Left colon (tissue), 2 donors: ENCODE measurements around the gene GPRC5D. TPM values are rescaled to one million over a fixed set of nuclear protein-coding genes. Genes with fewer than 3 reads are reported as not detected.

ENCODE experiments used
- ATAC-seq: fragments of 200-7000 bp; cut with Tn5 transposase; one replicate; pipeline ENCODE4 v1.9.1; 2020; ENCODE audit warnings: mild to moderate bottlenecking, moderate library complexity
- DNase-seq, 2 donors: peaks; one replicate each; pipeline ENCODE4 v3.0.0-alpha.2; 2020
- intact Hi-C, 2 donors: fragments of 100-400 bp; cut with DNase I in 1 of 2; cut with micrococcal nuclease in 1 of 2; formaldehyde crosslinking; loops; one replicate each; pipeline versions ENCODE4 v1.11.2 to v1.14.0; 2022; cut with DNase I, micrococcal nuclease
- long read RNA-seq: library from polyadenylated mRNA; unstranded; transcript quantifications from one replicate; pipeline ENCODE4 v2.0.0, GENCODE V29; 2021
- total RNA-seq, 2 donors: library from RNA; stranded (reverse); fragmentation: NEBNext Ultra II Directional; extraction: Animal tissue kit (Norgen Biotek cat#: 25700); gene quantifications; one replicate each; pipeline ENCODE4 v1.2.1, GENCODE V29; 2021
- donor health status: DM: no; HTN: no; CAD: no.
- donor health status: DM: yes; HTN: yes; CAD: no.

GPRC5D gene
- total RNA-seq = under 1 TPM in 1 of 2 donors, not detected in 1; 0.28 TPM
- long read RNA-seq = 0 reads

DNA sequence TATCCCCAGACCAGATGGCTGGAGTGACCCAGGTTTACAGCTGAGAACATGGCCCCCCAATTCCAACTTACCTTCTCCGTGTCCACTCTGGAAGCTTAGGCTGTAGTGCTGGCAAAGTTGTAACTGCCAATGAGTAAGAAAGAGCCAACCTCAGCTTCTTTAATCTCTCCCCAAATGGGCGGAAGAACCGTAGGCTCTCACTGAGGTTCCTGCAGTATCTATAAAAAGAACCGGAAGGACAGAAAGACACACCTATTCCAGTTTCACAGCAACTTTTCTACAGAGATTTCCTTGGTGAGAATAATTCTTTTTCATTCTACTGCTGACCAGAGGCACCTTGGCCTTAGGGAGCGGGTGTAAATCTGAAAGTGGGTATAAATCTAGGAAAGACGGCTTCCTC, at the start of gene GPRC5D:
Gene GPRC5D, minus strand, starts transcription at position 135 of the 400 bp plus-strand sequence. CDS start 1,786 bp downstream, outside the sequence.
- DNase-seq (no peak), ATAC-seq (peak; percentile 29)
- intact Hi-C loops = no loop called here

DNA sequence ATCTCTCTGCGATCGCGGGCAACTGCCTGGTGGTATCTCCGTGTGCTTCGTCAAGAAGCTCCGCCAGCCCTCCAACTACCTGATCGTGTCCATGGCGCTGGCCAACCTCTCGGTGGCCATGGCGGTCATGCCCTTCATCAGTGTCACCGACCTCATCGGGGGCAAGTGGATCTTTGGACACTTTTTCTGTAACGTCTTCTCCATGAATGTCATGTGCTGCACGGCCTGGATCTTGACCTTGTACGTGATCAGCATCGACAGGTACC, 49.7 kb upstream of the GPRC5D start:
- intact Hi-C loops = no loop called here
- ATAC-seq = no peak
- no peak for DNase-seq

DNA sequence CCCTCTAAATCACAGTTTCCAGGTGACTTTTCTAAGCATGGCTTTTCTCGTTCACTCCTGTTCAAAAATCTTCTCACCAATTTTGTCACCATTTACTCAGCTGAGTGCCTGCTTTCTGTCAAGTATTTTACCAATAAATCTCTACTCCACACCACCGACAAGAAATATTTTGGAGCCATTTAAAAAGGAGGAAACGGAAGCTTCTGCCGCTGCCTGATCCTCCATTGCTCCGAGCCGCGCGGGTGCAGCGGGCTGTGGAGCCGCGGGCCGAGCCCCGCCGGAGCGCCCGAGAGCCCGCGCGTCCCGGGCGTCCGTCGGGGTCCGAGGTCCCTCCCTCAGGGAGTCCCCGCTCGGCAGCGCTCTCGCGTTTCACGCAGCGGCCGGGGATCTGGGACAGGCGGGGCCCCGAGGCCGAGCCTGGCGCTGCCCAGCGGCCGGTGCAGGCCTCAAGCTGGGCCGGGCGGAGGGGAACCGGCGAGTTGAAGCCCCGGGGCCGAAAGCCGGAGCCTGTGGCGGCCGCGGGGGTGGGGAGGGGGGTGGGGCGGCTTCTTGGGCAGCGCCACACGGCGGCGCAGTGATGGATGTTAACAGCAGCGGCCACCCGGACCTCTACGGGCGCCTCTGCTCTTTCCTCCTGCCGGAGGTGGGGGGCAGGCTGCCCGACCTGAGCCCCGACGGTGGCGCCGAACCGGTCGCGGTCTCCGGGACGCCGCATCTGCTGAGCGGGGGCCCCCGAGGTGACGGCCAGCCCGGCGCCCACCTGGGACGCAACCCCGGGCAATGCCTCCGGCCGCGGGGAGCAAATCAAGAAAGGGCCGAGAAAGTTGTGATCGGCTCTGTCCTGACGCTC, 49.2 kb upstream of the GPRC5D start:
- DNase-seq (peak; percentile 46 to 71), ATAC-seq (peak; percentile 33)
- intact Hi-C loops = no loop called here

DNA sequence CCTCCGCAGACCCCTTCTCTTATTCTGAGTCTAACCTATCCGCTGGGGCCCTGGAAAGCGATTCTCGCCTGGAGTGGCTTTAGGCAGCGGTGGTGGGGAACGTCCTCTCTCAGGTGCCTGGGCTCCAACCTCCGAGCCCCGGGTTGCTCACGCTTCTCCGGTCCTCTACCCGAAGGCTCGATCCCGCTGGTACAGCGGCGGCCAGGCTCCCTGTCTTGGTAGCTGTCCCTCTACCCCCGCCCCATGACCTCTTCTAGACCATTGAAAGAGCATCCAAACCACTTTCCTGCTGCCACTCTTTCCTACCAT, 48.6 kb upstream of the GPRC5D start:
- no peak for DNase-seq
- ATAC-seq = peak; percentile 28
- intact Hi-C loops = no loop called here

DNA sequence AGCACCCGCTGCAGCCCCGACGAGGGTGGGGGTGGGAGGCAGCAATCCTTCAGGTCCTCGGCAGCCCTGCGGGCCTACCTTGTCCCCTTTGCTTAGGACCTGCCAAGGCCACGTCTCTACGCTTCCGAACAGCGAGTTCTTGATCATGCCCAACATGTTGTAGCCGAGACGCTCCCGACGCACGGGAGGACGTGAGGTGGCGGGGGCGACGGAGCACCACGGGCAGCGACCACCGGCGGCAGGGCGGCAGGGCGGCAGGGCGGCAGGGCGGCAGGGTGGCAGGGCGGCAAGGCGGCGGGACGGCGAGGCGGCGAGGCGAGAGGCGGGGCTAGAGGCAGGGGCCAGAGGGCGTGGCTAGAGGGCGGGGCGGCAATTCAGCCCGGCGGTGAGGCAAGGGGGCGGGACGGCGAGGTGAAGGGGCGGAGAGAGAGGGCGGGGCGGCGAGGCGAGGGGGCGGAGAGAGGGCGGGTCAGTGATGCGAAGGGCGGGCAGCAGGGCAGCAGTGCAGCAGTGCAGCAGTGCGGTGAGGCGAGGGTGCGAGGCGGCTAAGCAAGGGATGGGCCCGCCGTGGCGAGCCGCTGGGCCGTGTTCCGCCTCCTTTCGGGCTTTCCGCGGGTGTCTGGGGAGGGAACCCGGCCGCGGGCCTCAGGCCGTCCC, 48.1 kb upstream of the GPRC5D start, which contains the start of gene HEBP1:
Gene HEBP1, minus strand, starts transcription at position 307 of the 657 bp plus-strand sequence. Its CDS starts 151 bp downstream, at position 156.
- intact Hi-C loops = no loop called here
- peak; percentile 93 to 99 for DNase-seq
- ATAC-seq = peak; percentile 92

DNA sequence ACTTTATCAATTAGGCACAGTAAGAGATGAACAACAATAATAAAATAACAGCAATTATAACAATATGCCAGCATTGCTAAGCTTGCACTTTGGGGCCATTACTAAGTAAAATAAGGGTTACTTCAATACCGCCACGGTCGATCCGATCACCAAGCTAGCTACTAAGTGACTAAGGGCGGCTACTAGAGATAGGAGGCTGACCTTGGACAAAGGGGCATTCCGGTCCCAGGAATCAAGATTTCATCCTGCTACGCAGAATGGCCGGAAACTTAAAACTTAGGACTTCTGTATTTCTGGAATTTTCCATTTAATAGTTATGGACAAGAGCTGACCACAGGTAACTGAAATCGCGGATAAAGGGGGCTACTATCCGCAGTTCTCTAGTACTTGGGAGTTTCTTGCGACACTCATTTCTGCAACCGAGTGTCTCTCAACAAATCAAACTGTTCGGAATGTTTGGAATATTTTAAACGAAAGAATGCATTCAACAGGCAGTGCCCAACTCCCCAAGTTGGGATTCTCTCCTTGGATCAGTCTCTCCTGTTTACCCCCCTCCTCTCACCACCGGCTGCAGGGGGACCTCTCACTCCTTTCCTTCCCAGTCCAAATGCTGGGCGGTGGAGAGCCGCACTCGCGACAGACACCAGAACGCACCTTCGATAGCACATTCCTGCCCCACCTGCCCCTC, 47.4 kb upstream of the GPRC5D start:
- intact Hi-C loops = no loop called here
- ATAC-seq = peak; percentile 39
- DNase-seq = peak in 1 of 2 donors; percentile 64

DNA sequence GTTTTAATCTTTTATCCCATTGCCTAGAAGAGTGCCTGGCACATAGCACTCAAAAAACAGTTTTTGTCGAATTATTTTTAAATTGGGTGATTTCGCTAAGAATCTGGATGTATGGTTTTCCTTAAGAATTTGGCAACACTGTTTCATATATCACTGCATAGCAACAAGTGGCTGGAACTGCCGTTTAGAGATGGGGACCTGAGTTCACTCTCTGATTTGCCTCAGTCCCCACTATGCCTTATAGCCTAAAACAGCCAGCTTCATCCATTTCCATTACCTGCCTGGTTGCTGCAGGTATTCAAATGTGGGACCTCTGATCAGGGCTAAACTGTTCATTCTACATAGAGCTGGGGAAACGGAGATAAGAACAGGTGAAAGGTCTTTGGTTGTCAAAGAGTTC, 46.3 kb upstream of the GPRC5D start:
- DNase-seq (no peak), ATAC-seq (no peak)
- intact Hi-C loops = no loop called here

DNA sequence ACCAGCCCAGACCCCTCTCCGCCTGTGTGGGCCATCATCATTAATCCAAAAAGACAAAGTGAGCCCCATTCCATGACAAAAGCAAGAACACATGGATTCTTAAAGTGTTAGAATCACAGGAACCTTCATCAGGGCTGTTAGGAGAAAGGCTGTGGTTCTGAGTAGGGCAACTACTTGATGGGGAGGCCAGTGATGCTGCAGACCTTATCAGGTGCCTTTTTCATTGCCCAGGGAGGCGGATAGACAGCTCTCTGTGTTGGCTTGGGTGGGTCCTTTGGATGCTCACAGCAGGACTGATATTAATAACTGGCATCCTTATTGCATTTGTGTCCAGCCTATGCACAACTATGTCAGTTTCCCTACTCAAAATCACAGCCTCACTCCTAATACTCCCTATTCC, 45.8 kb upstream of the GPRC5D start:
- ATAC-seq (no peak), DNase-seq (no peak)
- intact Hi-C loops = no loop called here

DNA sequence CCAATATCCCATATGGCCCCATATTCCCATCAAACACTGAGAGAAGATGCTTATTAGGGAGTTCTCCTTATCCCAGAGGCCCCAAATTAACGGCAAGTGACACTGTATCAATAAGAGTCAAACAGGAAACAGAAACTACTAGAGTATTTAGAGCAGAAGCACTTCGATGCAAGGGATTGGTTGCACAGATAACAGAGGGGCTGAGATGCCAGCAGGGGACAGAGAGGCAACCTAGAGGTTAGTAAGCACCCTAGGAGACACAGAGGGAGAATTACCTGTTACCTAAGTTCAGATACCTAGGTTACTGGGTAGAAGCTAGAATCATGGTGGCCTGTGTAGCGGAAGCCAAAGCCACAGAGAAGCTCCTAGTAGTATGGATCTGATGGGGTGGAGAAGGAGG, 45.2 kb upstream of the GPRC5D start:
- no peak for DNase-seq
- intact Hi-C loops = no loop called here
- ATAC-seq = no peak

DNA sequence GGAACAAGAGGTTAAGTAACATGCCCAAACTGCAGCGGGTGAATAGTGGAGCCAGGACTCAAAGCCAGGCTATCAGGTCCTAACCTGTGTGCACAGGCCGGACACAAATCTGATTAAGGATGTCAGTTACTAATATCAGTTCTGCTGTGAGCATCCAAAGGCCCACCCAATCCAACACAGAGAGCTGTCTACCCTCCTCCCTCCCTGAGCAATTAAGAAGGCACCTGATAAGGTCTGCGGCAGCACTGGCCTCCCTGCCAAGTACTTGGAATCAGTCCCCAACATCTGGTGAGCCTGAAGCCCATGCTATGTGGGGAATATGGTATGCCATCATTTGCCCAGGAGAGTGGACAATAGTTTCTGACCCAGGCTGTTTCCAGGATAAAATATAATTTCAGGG, 44.2 kb upstream of the GPRC5D start:
- intact Hi-C loops = no loop called here
- ATAC-seq (no peak), DNase-seq (no peak)

DNA sequence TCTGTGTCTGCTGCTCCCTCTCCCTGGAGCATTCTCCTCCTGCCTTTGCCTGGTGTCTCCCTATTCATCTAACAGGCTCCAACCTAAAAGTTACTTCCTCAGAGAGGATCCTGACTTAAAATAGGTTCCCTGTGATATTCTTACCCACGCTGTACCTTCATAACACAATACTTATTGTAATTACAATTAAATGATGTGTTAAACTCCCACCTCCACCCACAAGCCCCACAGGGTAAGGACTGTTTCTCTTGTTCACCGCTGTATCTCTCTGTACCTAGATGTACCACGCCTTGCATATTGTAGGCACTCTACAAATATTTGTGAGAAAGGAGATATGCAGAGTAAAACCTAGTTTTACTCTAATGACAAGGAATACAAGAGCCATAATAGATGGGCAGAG, 43.1 kb upstream of the GPRC5D start:
- ATAC-seq (no peak), DNase-seq (no peak)
- intact Hi-C loops = no loop called here

DNA sequence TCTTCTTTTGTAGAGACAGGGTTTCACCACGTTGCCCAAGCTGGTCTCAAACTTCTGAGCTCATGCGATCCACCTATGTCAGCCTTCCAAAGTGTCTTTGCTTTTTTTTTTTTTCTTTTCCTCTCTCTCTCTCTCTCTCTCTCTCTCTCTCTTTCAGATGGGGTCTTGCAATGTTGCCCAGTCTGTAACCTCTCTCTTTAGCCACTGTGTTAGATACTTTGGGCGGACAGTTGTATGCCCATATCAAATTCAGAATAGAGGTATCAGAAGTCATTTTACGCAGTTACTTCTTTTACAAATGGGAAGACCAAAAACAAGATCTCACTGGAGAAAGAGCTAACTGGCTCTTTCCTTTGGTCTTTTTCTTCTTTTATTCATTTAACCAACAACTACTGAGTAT, 41.4 kb upstream of the GPRC5D start:
- intact Hi-C loops = no loop called here
- DNase-seq (no peak), ATAC-seq (no peak)

DNA sequence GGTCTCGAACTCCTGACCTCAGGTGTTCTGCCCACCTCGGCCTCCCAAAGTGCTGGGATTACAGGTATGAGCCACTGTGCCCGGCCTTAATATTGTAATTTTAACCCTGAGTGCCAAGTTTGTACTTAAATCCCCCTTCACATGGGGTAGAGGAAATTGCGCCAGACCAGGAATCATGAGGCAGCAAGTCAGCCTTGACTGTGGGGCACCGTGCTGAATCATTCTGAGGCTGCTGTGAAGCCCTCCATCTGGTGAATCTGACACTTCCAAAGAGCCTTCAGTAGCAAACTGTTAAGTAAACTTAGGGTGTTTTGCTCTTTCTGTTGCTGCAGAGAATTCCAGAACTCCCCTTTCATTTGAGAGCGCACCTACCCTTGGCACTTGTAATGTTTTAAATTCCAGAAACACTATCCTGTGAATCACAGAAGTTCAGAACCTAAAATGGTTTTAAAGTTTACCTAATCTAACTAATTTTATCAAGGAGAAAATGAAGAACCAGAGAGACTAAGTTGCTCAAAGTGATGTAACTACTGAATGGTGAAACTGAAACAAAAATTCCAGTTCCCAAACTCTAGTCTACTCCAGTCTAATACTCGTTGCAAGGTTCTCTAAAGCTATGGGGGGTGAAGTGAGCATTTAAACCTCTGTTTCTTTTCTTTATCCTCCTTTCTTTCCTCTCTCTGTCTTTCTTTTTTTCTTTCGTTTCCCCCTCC, 40.6 kb upstream of the GPRC5D start:
- peak; percentile 15 to 43 for DNase-seq
- ATAC-seq = no peak
- intact Hi-C loops = no loop called here

DNA sequence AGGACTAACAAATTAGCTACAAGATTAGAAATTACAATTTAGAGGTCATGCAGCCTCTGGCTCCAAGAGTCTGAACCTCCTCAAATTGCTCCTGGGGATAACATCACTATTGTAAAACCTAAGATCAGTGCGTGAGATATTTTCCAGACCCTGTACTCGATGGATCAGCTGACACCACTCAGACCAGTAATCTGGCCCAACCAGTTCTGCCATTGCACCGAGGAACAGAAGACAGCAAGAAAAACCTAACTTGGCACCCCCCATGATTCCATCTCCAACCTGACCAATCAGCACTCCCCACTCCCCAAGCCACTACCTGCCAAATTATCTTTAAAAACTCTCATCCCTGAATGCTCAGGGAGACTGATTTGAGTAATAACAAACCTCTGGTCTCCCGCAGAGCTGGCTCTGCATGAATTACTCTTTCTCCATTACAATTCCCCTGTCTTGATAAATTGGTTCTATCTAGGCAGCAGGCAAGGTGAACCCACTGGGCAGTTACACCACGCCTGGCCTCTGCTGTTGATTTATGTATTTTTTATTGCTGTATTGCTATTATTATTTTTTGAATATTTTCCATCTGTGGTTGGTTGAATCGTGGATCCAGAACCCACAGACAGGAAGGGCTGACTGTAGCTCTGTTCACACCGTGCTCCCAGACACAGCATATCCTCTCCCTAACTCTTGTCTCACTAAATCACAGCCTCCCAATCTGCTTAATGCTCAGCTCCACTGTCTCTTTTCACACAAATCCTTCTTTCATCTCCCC, 38.9 kb upstream of the GPRC5D start:
- ATAC-seq (no peak), DNase-seq (no peak)
- intact Hi-C loops = no loop called here

DNA sequence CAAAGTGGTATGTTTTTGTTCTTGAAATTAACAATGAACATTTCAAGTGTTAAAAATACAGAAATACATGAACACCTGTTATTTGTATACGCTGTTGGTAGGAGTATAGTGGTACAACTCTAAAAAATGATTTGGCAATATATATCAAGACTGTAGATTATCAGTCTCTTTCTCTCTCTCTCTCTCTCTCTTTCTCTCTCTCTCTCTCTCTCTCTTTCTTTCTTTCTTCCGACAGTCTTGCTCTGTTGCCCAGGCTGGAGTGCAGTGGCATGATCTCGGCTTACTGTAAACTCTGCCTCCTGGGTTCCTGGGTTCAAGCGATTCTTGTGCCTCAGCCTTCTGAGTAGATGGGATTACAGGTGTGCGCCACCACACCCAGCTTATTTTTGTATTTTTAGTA, 35.5 kb upstream of the GPRC5D start:
- ATAC-seq (no peak), DNase-seq (no peak)
- intact Hi-C loops = no loop called here

DNA sequence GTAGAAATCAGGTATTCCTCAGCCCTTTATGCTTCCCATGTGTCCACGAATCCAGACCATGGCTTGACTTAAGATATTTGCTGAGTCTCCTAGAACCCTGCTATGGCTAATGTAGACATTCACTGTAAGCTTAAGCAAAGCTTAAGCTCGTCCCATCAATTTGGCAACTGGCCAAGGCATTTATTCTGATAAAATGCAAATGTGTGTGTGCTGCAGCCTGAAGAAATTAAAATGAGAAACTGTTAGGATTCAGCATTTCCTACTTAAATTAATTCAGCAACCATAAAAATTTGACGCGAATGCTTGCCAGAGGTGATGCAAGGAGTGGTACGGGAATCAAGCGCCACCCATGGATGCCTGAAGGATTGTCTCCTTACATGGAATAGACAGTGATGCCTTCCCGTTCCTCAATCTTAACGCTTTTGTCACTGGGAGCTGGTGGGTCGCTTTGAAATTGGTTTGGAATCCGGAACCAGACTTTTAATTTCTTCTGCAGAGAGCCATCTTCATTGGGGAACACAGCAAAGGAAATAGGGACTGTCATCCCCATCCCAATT, 34.9 kb upstream of the GPRC5D start:
- intact Hi-C loops = no loop called here
- ATAC-seq = no peak
- DNase-seq = no peak

DNA sequence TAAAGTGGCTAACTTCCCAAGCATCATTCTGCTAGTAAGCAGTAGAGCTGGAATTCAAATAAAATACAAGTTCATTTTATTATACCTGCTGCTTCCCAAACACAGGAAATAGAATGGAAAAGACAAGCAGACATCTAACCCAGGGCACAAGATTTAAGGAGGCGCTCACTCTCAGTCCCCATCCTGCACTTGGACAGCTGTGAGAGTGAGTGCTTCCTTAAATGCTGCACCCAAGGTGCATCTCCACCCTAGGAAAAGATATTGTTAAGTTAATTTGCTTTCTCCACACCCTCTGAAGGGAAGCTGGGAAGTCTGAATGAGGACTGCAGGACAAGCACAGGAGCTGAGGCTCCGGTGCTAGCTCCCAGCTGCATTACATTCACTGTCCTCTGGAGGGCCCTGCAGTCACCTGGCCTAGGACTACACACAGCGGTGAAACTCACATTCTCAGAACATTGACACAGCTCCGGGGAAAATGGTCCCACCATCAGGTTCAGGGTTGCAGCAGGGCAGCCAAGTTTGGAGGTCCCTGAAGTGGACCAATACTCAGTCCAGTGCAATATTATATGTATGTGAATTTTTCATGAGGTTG, 33.9 kb upstream of the GPRC5D start:
- intact Hi-C loops = no loop called here
- DNase-seq = peak in 1 of 2 donors; percentile 19

DNA sequence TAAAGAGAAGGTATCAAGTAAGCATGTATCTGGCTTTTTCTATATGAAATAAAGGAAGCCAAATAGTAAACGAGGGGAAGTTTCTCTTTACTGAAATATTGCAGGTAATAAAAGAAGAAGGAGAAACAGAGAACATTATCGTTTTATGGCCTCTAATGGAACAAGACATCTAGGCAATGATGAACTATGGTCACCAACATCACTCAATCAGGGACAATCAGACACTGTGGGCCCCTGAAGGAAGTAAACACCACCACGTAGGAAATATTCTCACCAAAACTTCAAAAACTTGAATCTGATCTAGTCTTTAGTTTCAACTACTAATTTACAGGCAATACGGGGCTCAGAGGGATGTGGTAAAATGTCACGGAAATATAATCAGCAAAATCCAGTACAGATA, 32.2 kb upstream of the GPRC5D start:
- ATAC-seq (no peak), DNase-seq (no peak)
- intact Hi-C loops = no loop called here

More for the DNA sequence above, 33.9 kb upstream of the GPRC5D start:
- peak; percentile 83 for ATAC-seq
